ENCODE data around the gene FLT4. TPM values are rescaled to one million over a fixed set of nuclear protein-coding genes. Genes with fewer than 3 reads are reported as not detected.

FLT4 gene
- total RNA-seq, 1 donor from 2014 or later, result 7.2 TPM

DNA sequence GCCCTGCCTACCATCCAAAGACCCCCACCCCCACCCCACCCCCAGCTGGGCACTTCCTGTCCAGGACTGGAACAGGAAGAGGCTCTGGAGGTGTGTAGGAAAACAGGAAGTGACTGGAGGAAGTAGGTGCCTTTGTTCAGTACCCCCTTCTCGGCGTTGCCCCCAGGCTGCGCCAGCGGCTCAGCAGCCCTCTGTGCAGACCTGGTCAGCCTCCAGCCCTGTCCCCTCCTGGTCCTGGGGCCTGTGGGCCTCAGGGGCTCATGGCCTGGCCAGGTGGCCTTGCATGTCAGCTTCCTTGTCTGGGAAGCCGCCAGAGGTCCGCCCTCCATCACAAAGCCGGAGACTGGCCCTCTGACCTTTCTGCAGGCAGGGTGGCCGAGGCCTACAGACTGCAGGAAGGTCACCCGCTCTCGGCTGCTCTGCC lies 26.0 kb downstream of the FLT4 start:
- Mint-ChIP-seq H3K36me3 (ENCODE audit: low read depth, unreplicated experiment) (no peaks in the 10 kb centered on the region), H3K27me3 (ENCODE audit: low read depth, unreplicated experiment) (peaks cover 30% of the 10 kb centered on the region), H3K4me3 (ENCODE audit: unreplicated experiment) (no peak overlapping the region)

GRCh38 chr5:180622910-180623309 lies 26.5 kb downstream of the FLT4 start:
- no peak overlapping the region for H3K9ac ChIP-seq (ENCODE audit: low read length)
- FAIRE-seq (no peak), DNase-seq (ENCODE audit: low read depth) (no peak)
- H3K27ac ChIP-seq (ENCODE audit: low read depth, low read length), result no peak overlapping the region
- no peak overlapping the region for H3K4me2 ChIP-seq (ENCODE audit: low read length)
- no peak overlapping the region for H3K27ac Mint-ChIP-seq (ENCODE audit: unreplicated experiment)
- H3K4me3 ChIP-seq (ENCODE audit: insufficient read depth, low read depth, low read length), result no peak overlapping the region
- H3K4me1 ChIP-seq (ENCODE audit: insufficient read depth, low read length), result no peaks in the 10 kb centered on the region
- no peak overlapping the region for H3K4me3 Mint-ChIP-seq (ENCODE audit: unreplicated experiment)
- H2AFZ ChIP-seq (ENCODE audit: low read depth, low read length), result no peak overlapping the region
- H4K20me1 ChIP-seq (ENCODE audit: insufficient read depth, low read length), result no peaks in the 10 kb centered on the region
- H3K36me3 ChIP-seq (ENCODE audit: insufficient read depth, low read length), result no peaks in the 10 kb centered on the region
- H3K36me3 Mint-ChIP-seq (ENCODE audit: low read depth, unreplicated experiment), result no peaks in the 10 kb centered on the region
- no peak for TF ChIP-seq EZH2 (IDR thresholded peaks at IDR 0.05; ENCODE audit: insufficient read depth, low read length)
- TF ChIP-seq, protein P1, sequence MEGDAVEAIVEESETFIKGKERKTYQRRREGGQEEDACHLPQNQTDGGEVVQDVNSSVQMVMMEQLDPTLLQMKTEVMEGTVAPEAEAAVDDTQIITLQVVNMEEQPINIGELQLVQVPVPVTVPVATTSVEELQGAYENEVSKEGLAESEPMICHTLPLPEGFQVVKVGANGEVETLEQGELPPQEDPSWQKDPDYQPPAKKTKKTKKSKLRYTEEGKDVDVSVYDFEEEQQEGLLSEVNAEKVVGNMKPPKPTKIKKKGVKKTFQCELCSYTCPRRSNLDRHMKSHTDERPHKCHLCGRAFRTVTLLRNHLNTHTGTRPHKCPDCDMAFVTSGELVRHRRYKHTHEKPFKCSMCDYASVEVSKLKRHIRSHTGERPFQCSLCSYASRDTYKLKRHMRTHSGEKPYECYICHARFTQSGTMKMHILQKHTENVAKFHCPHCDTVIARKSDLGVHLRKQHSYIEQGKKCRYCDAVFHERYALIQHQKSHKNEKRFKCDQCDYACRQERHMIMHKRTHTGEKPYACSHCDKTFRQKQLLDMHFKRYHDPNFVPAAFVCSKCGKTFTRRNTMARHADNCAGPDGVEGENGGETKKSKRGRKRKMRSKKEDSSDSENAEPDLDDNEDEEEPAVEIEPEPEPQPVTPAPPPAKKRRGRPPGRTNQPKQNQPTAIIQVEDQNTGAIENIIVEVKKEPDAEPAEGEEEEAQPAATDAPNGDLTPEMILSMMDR (IDR thresholded peaks at IDR 0.05; ENCODE audit: insufficient read depth, low read depth, low read length), result no peak
- no peaks in the 10 kb centered on the region for H3K9me3 Mint-ChIP-seq (ENCODE audit: unreplicated experiment)
- H3K9me3 ChIP-seq (ENCODE audit: insufficient read depth, low read depth, low read length), result no peaks in the 10 kb centered on the region
- H3K27me3 Mint-ChIP-seq (ENCODE audit: low read depth, unreplicated experiment), result peaks cover 32% of the 10 kb centered on the region
- no peaks in the 10 kb centered on the region for H3K79me2 ChIP-seq (ENCODE audit: insufficient read depth, low read length)
- peaks cover 3% of the 10 kb centered on the region for H3K27me3 ChIP-seq (ENCODE audit: insufficient read depth, low read length)
- no peaks in the 10 kb centered on the region for H3K4me1 Mint-ChIP-seq (ENCODE audit: low read depth, unreplicated experiment)

More for the DNA sequence above, 26.0 kb downstream of the FLT4 start:
- no peaks in the 10 kb centered on the region for H3K79me2 ChIP-seq (ENCODE audit: insufficient read depth, low read length)
- H3K4me2 ChIP-seq (ENCODE audit: low read length), result no peak overlapping the region
- no peaks in the 10 kb centered on the region for H3K36me3 ChIP-seq (ENCODE audit: insufficient read depth, low read length)
- H3K4me3 ChIP-seq (ENCODE audit: insufficient read depth, low read depth, low read length), result no peak overlapping the region
- no peak for TF ChIP-seq EZH2 (IDR thresholded peaks at IDR 0.05; ENCODE audit: insufficient read depth, low read length)
- TF ChIP-seq, protein P1 (IDR thresholded peaks at IDR 0.05; ENCODE audit: insufficient read depth, low read depth, low read length), result no peak
- no peaks in the 10 kb centered on the region for H4K20me1 ChIP-seq (ENCODE audit: insufficient read depth, low read length)
- H3K9ac ChIP-seq (ENCODE audit: low read length), result no peak overlapping the region
- DNase-seq (ENCODE audit: low read depth), result no peak
- no peaks in the 10 kb centered on the region for H3K4me1 Mint-ChIP-seq (ENCODE audit: low read depth, unreplicated experiment)
- no peak overlapping the region for H3K27ac ChIP-seq (ENCODE audit: low read depth, low read length)
- no peak overlapping the region for H2AFZ ChIP-seq (ENCODE audit: low read depth, low read length)
- FAIRE-seq, result no peak
- peaks cover 1% of the 10 kb centered on the region for H3K27me3 ChIP-seq (ENCODE audit: insufficient read depth, low read length)
- no peak overlapping the region for H3K27ac Mint-ChIP-seq (ENCODE audit: unreplicated experiment)
- no peaks in the 10 kb centered on the region for H3K9me3 ChIP-seq (ENCODE audit: insufficient read depth, low read depth, low read length)
- H3K9me3 Mint-ChIP-seq (ENCODE audit: unreplicated experiment), result no peaks in the 10 kb centered on the region
- no peaks in the 10 kb centered on the region for H3K4me1 ChIP-seq (ENCODE audit: insufficient read depth, low read length)

DNA sequence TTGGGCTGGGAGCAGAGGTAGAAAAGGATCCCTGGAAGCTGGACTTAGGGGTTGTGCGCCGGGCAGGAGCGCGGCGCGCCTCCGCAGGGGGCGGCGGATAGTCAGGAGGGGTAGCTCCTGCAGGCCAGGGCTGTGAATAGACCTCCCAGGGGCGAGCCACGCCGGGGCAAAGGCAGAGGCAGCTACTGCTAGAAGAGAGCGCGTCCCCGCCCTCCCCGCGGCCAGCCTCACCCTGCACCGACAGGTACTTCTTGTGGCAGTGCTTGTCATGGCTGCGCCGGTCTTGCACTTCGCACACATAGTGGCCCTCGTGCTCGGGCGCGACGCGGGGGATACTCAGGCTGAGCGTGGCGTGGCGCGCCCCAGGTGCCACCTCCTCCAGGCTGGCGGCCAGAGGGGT lies 28.1 kb downstream of the FLT4 start:
- H3K27ac ChIP-seq (ENCODE audit: low read depth, low read length), result no peak overlapping the region
- H3K9ac ChIP-seq (ENCODE audit: low read length), result no peak overlapping the region
- peaks cover 27% of the 10 kb centered on the region for H3K27me3 Mint-ChIP-seq (ENCODE audit: low read depth, unreplicated experiment)
- no peaks in the 10 kb centered on the region for H3K9me3 ChIP-seq (ENCODE audit: insufficient read depth, low read depth, low read length)
- DNase-seq (ENCODE audit: low read depth) (no peak), FAIRE-seq (no peak)
- H3K79me2 ChIP-seq (ENCODE audit: insufficient read depth, low read length), result no peaks in the 10 kb centered on the region
- H3K4me2 ChIP-seq (ENCODE audit: low read length), result no peak overlapping the region
- H3K9me3 Mint-ChIP-seq (ENCODE audit: unreplicated experiment), result no peaks in the 10 kb centered on the region
- H3K4me1 ChIP-seq (ENCODE audit: insufficient read depth, low read length), result no peaks in the 10 kb centered on the region
- H3K27ac Mint-ChIP-seq (ENCODE audit: unreplicated experiment), result no peak overlapping the region
- H3K4me1 Mint-ChIP-seq (ENCODE audit: low read depth, unreplicated experiment), result no peaks in the 10 kb centered on the region
- H3K27me3 ChIP-seq (ENCODE audit: insufficient read depth, low read length), result peaks cover 5% of the 10 kb centered on the region
- H3K4me3 Mint-ChIP-seq (ENCODE audit: unreplicated experiment), result no peak overlapping the region
- no peak overlapping the region for H2AFZ ChIP-seq (ENCODE audit: low read depth, low read length)
- no peak overlapping the region for H3K4me3 ChIP-seq (ENCODE audit: insufficient read depth, low read depth, low read length)
- no peaks in the 10 kb centered on the region for H4K20me1 ChIP-seq (ENCODE audit: insufficient read depth, low read length)
- no peaks in the 10 kb centered on the region for H3K36me3 ChIP-seq (ENCODE audit: insufficient read depth, low read length)
- TF ChIP-seq, protein P1 (IDR thresholded peaks at IDR 0.05; ENCODE audit: insufficient read depth, low read depth, low read length), result no peak
- no peak for TF ChIP-seq EZH2 (IDR thresholded peaks at IDR 0.05; ENCODE audit: insufficient read depth, low read length)
- H3K36me3 Mint-ChIP-seq (ENCODE audit: low read depth, unreplicated experiment), result peaks cover 2% of the 10 kb centered on the region

Measured in astrocyte (in vitro differentiated cells and primary cell).